Measurements from ENCODE around the gene ARHGAP25.

ARHGAP25 gene

GRCh38 chr2:68861330-68861729 is 126.7 kb downstream of the ARHGAP25 start:
- Histone ChIP-seq H3K4me1 (ENCODE audit: control insufficient read depth, low read length) (peaks cover 19% of the 10 kb centered on the region), H3K4me3 (ENCODE audit: low read length) (no peak overlapping the region), H3F3A (ENCODE audit: control insufficient read depth, insufficient read depth) (no peaks in the 10 kb centered on the region), H3K27ac (ENCODE audit: low read depth, low read length) (no peak overlapping the region), H3K4me2 (ENCODE audit: low read length) (no peak overlapping the region), H4K20me1 (ENCODE audit: control insufficient read depth, insufficient read depth, low read depth, low read length) (no peaks in the 10 kb centered on the region), H3K79me2 (ENCODE audit: control insufficient read depth, low read length) (no peaks in the 10 kb centered on the region), H3K27me3 (ENCODE audit: control insufficient read depth, low read length) (no peaks in the 10 kb centered on the region), H3K36me3 (ENCODE audit: control insufficient read depth, low read length) (no peaks in the 10 kb centered on the region), H3K9me2 (replicated peaks; ENCODE audit: control insufficient read depth, low read length) (no peaks in the 10 kb centered on the region), H3K9me3 (ENCODE audit: control insufficient read depth, insufficient read depth, low read length) (no peaks in the 10 kb centered on the region)
- TF ChIP-seq EZH2phosphoT487 (IDR thresholded peaks at IDR 0.05; ENCODE audit: borderline replicate concordance, low read length), result no peak
- TF ChIP-seq CTCF (IDR thresholded peaks at IDR 0.05; ENCODE audit: low read depth, low read length, poor library complexity, severe bottlenecking), result no peak

- H3K4me3 ChIP-seq (ENCODE audit: low read length), result no peak overlapping the region
- H3K4me1 ChIP-seq (ENCODE audit: control insufficient read depth, low read length), result peaks cover 12% of the 10 kb centered on the region
- H3F3A ChIP-seq (ENCODE audit: control insufficient read depth, insufficient read depth), result no peaks in the 10 kb centered on the region
- no peaks in the 10 kb centered on the region for H3K79me2 ChIP-seq (ENCODE audit: control insufficient read depth, low read length)
- no peak overlapping the region for H3K4me2 ChIP-seq (ENCODE audit: low read length)
- no peaks in the 10 kb centered on the region for H3K9me2 ChIP-seq (replicated peaks; ENCODE audit: control insufficient read depth, low read length)
- TF ChIP-seq CTCF (IDR thresholded peaks at IDR 0.05; ENCODE audit: low read depth, low read length, poor library complexity, severe bottlenecking), result no peak
- no peak for TF ChIP-seq EZH2phosphoT487 (IDR thresholded peaks at IDR 0.05; ENCODE audit: borderline replicate concordance, low read length)
- no peaks in the 10 kb centered on the region for H3K9me3 ChIP-seq (ENCODE audit: control insufficient read depth, insufficient read depth, low read length)
- H3K27ac ChIP-seq (ENCODE audit: low read depth, low read length), result no peak overlapping the region
- no peaks in the 10 kb centered on the region for H3K36me3 ChIP-seq (ENCODE audit: control insufficient read depth, low read length)
- no peaks in the 10 kb centered on the region for H3K27me3 ChIP-seq (ENCODE audit: control insufficient read depth, low read length)
- no peaks in the 10 kb centered on the region for H4K20me1 ChIP-seq (ENCODE audit: control insufficient read depth, insufficient read depth, low read depth, low read length)
Measured at GRCh38 chr2:68862889-68863288, 128.3 kb downstream of the ARHGAP25 start.

- Histone ChIP-seq H3K79me2 (ENCODE audit: control insufficient read depth, low read length) (no peaks in the 10 kb centered on the region), H3K9me2 (replicated peaks; ENCODE audit: control insufficient read depth, low read length) (no peaks in the 10 kb centered on the region), H3K36me3 (ENCODE audit: control insufficient read depth, low read length) (no peaks in the 10 kb centered on the region), H3K4me3 (ENCODE audit: low read length) (no peak overlapping the region), H3F3A (ENCODE audit: control insufficient read depth, insufficient read depth) (no peaks in the 10 kb centered on the region), H4K20me1 (ENCODE audit: control insufficient read depth, insufficient read depth, low read depth, low read length) (no peaks in the 10 kb centered on the region), H3K27me3 (ENCODE audit: control insufficient read depth, low read length) (no peaks in the 10 kb centered on the region), H3K27ac (ENCODE audit: low read depth, low read length) (no peak overlapping the region), H3K9me3 (ENCODE audit: control insufficient read depth, insufficient read depth, low read length) (no peaks in the 10 kb centered on the region), H3K4me2 (ENCODE audit: low read length) (no peak overlapping the region), H3K4me1 (ENCODE audit: control insufficient read depth, low read length) (peaks cover under 1% of the 10 kb centered on the region)
- no peak for TF ChIP-seq CTCF (IDR thresholded peaks at IDR 0.05; ENCODE audit: low read depth, low read length, poor library complexity, severe bottlenecking)
- no peak for TF ChIP-seq EZH2phosphoT487 (IDR thresholded peaks at IDR 0.05; ENCODE audit: borderline replicate concordance, low read length)
Measured at GRCh38 chr2:68863996-68864395, 129.4 kb downstream of the ARHGAP25 start.

GRCh38 chr2:68865108-68865507 is 130.5 kb downstream of the ARHGAP25 start:
- H3K9me3 ChIP-seq (ENCODE audit: control insufficient read depth, insufficient read depth, low read length), result no peaks in the 10 kb centered on the region
- no peaks in the 10 kb centered on the region for H3F3A ChIP-seq (ENCODE audit: control insufficient read depth, insufficient read depth)
- no peaks in the 10 kb centered on the region for H3K79me2 ChIP-seq (ENCODE audit: control insufficient read depth, low read length)
- H3K4me1 ChIP-seq (ENCODE audit: control insufficient read depth, low read length), result no peaks in the 10 kb centered on the region
- no peaks in the 10 kb centered on the region for H3K36me3 ChIP-seq (ENCODE audit: control insufficient read depth, low read length)
- H4K20me1 ChIP-seq (ENCODE audit: control insufficient read depth, insufficient read depth, low read depth, low read length), result no peaks in the 10 kb centered on the region
- no peak overlapping the region for H3K4me2 ChIP-seq (ENCODE audit: low read length)
- no peak overlapping the region for H3K4me3 ChIP-seq (ENCODE audit: low read length)
- H3K27me3 ChIP-seq (ENCODE audit: control insufficient read depth, low read length), result no peaks in the 10 kb centered on the region
- H3K9me2 ChIP-seq (replicated peaks; ENCODE audit: control insufficient read depth, low read length), result no peaks in the 10 kb centered on the region
- H3K27ac ChIP-seq (ENCODE audit: low read depth, low read length), result no peak overlapping the region
- TF ChIP-seq CTCF (IDR thresholded peaks at IDR 0.05; ENCODE audit: low read depth, low read length, poor library complexity, severe bottlenecking), result no peak
- TF ChIP-seq EZH2phosphoT487 (IDR thresholded peaks at IDR 0.05; ENCODE audit: borderline replicate concordance, low read length), result no peak
